Ishikawa (cell line): ENCODE results near the gene NAP1L2.

ENCODE experiments used
- CEBPB ChIP-seq: IDR thresholded peaks from 2 replicates; pipeline ENCODE4 v1.6.1; 2012
- CREB1 ChIP-seq: IDR thresholded peaks from 2 replicates; pipeline ENCODE4 v1.6.1; 2012; ENCODE audit warnings: low read depth
- EGR1 ChIP-seq: IDR thresholded peaks from 2 replicates; pipeline ENCODE4 v1.6.1; 2012
- EP300 ChIP-seq: IDR thresholded peaks from 2 replicates; pipeline ENCODE4 v1.6.1; 2012; ENCODE audit warnings: borderline replicate concordance
- FOXM1 ChIP-seq: IDR thresholded peaks from 2 replicates; pipeline ENCODE4 v1.6.1; 2012; ENCODE audit warnings: low read depth, borderline replicate concordance
- MAX ChIP-seq: IDR thresholded peaks from 2 replicates; pipeline ENCODE4 v1.6.1; 2012
- NFIC ChIP-seq: IDR thresholded peaks from 2 replicates; pipeline ENCODE4 v1.6.1; 2012
- RAD21 ChIP-seq: IDR thresholded peaks from 2 replicates; pipeline ENCODE4 v1.6.1; 2012; ENCODE audit warnings: low read depth
- REST ChIP-seq: IDR thresholded peaks from 2 replicates; pipeline ENCODE4 v1.6.1; 2012; ENCODE audit warnings: low read depth, mild to moderate bottlenecking
- TAF1 ChIP-seq: IDR thresholded peaks from 2 replicates; pipeline ENCODE4 v1.6.1; 2012; ENCODE audit warnings: low read depth, mild to moderate bottlenecking
- TCF12 ChIP-seq: IDR thresholded peaks from 2 replicates; pipeline ENCODE4 v1.6.1; 2012; ENCODE audit warnings: low read depth
- TEAD4 ChIP-seq: IDR thresholded peaks from 2 replicates; pipeline ENCODE4 v1.6.1; 2012
- USF1 ChIP-seq: IDR thresholded peaks from 2 replicates; pipeline ENCODE4 v1.6.1; 2012
- YY1 ChIP-seq: IDR thresholded peaks from 2 replicates; pipeline ENCODE4 v1.6.1; 2012; ENCODE audit warnings: low read depth
- ZBTB7A ChIP-seq: IDR thresholded peaks from 2 replicates; pipeline ENCODE4 v1.6.1; 2012; ENCODE audit warnings: low read depth

NAP1L2 gene

GRCh38 chrX:73214426-73215094 lies at the start of gene NAP1L2:
Gene NAP1L2, minus strand, starts transcription at chrX:73214851. Its CDS starts 359 bp downstream, at chrX:73214492.
- TF ChIP-seq CREB1 (no peak), CEBPB (no peak), RAD21 (no peak), USF1 (no peak), FOXM1 (no peak), TEAD4 (no peak), TCF12 (no peak)

GRCh38 chrX:73262991-73263390 lies 48.3 kb upstream of the NAP1L2 start:
- no peak for TF ChIP-seq REST
- no peak for TF ChIP-seq ZBTB7A
- TF ChIP-seq USF1 = no peak
- TF ChIP-seq RAD21 = peak; percentile 30; the same call in 1 of the 2 replicates
- no peak for TF ChIP-seq MAX
- TF ChIP-seq YY1 = no peak
- TF ChIP-seq EP300 = no peak

GRCh38 chrX:73239242-73239641 lies 24.6 kb upstream of the NAP1L2 start:
- no peak for TF ChIP-seq TCF12
- TF ChIP-seq MAX = no peak
- no peak for TF ChIP-seq NFIC
- no peak for TF ChIP-seq USF1
- TF ChIP-seq RAD21 = no peak
- no peak for TF ChIP-seq EP300
- TF ChIP-seq EGR1 = no peak
- TF ChIP-seq YY1 = no peak
- no peak for TF ChIP-seq FOXM1
- TF ChIP-seq CEBPB = no peak
- TF ChIP-seq TAF1 = no peak
- no peak for TF ChIP-seq REST
- TF ChIP-seq CREB1 = no peak
- no peak for TF ChIP-seq ZBTB7A
- TF ChIP-seq TEAD4 = no peak

- TF ChIP-seq TEAD4 (no peak), EGR1 (no peak), CEBPB (no peak), REST (no peak), TAF1 (no peak), NFIC (no peak), CREB1 (no peak), RAD21 (no peak), TCF12 (no peak), FOXM1 (no peak), YY1 (no peak), ZBTB7A (no peak), EP300 (no peak)
Observed at GRCh38 chrX:73217621-73218020, 3.0 kb upstream of the NAP1L2 start.
